Right renal pelvis (tissue), 4 donors: ENCODE results near the gene SLC16A13. TPM values are rescaled to one million over a fixed set of nuclear protein-coding genes. Genes with fewer than 3 reads are reported as not detected.
A peak's percentile ranks its signal among the peaks of the same experiment; 100 is the strongest.
"Not testable (repeated sequence)": the region's sequence is repeated elsewhere in the genome, so short reads cannot be mapped to it uniquely, and the experiment has no call there.

Experiments
- DNase-seq, 4 donors: peaks; one replicate each; pipeline ENCODE4 v3.0.0-alpha.2; 2013; ENCODE audit warnings: low read depth in 4 of 4, low spot score in 3 of 4, missing footprints in 1 of 4
- polyA plus RNA-seq, 4 donors: library from polyadenylated mRNA; unstranded; fragments of 120-200 nt; gene quantifications; one replicate each; pipeline ENCODE4 v1.2.1, GENCODE V29; 2013; ENCODE audit not compliant: insufficient read length in 4 of 4

SLC16A13 gene
- polyA plus RNA-seq, 4 donors: 2.7 to 4.8 (median 3.9) TPM

- DNase-seq: no peak
Observed at GRCh38 chr17:7027335-7027734, 8.5 kb upstream of the SLC16A13 start.

- DNase-seq: no peak
Observed at GRCh38 chr17:7029096-7029495, 6.7 kb upstream of the SLC16A13 start.

DNA sequence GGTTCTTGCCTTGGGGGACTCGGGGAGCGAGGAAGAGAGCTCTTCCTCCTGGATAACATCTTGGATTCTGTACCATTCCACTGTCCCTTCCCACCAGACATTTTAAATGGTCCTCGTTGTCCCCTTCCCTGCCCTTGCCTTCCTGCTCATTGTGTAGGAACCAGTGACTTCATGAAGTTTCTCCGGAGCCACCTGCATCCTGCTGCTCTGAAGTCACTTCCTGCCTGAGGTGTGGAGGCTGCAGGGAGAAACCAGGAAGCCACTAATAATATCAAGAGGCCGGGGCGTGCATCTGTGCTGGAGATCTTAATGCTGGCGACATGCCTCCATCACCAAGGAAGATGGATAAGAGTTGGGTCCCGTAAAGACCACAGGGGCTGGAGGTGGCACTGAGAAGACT lies 6.2 kb upstream of the SLC16A13 start:
- DNase-seq: no peak

DNA sequence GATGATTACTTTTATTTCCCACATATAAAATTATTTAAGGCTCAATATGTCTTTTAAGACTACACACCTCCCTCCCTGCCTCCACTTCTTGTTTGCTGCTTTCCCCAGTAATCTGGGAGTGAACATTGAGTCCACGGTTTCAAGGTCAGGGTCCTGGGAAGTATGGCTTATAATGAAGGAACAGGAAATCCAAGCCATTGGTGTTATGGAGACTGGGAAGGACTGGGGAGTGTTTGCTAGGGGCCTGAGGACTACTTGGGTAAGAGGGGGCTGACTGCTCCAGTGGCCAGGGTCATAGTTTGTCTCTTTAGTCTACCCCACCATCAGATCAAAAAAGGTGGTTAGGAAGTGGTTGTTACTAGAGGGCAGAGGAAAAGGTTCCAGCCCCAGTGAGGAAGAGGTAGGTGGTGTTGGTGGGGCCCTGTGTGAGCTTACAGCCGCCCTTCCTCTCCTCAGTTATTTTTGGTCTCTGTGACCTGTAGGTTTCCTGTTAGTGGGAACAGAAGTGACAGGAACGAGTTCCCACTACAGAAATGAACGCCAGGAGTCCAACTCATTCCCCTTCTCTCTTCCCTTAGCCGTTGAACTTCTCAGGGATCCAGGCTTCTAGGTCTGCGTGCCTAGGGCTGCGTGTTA lies 742 bp upstream of the SLC16A13 start:
- no peak for DNase-seq

DNA sequence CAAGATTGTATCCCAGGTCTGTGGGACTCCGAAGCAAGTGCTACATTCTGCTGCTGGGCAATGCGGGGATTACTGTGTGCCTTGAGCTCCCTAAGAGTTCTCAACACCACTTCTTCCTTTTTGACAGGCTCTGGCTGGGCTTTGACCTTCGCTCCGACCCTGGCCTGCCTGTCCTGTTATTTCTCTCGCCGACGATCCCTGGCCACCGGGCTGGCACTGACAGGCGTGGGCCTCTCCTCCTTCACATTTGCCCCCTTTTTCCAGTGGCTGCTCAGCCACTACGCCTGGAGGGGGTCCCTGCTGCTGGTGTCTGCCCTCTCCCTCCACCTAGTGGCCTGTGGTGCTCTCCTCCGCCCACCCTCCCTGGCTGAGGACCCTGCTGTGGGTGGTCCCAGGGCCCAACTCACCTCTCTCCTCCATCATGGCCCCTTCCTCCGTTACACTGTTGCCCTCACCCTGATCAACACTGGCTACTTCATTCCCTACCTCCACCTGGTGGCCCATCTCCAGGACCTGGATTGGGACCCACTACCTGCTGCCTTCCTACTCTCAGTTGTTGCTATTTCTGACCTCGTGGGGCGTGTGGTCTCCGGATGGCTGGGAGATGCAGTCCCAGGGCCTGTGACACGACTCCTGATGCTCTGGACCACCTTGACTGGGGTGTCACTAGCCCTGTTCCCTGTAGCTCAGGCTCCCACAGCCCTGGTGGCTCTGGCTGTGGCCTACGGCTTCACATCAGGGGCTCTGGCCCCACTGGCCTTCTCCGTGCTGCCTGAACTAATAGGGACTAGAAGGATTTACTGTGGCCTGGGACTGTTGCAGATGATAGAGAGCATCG lies 2.4 kb downstream of the SLC16A13 start:
- DNase-seq: no peak

- no peak for DNase-seq
Observed at GRCh38 chr17:7039832-7040231, 4.0 kb downstream of the SLC16A13 start.

DNA sequence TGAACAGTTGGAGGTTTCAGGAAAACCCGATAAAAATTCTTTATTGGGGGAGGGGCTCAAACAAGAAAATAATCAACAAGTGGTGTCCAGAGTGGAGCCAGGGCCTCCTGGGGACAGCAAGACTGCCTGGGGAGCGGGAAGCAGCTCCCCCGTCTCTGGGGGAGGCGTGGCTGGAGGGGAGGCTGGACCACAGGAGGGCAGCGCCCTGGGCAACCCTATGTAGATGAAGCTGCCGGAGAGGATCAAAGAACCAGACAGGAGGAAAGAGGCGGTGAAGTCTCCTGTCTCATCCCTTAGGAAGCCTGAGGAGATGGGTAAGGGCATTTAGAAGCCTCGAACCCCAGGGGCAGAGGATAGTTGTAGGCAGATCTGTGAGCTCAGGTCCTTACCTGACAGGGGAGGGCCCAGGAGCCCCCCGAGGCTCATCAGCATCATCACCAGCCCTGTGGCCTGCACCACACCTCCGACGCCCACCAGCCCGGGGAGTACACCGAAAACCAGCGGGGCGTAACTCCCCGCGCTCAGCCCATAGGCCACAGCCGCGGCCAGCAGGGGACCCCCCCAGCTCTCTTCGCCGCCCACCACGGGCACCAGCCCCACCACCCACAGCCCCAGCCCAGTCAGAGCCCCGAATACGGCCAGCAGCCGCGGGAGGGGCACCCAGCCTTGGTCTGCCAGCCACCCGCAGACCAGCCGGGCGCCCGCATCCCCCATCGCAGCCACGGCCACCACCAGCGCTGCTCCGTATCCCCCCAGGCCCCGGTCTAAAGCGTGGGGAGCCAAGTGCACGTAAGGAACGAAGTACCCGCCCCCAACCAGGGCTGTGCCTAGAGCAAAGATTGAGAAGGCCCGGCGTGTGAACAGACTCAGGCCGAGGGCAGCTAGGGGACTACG lies 6.0 kb downstream of the SLC16A13 start:
- DNase-seq: no peak

GRCh38 chr17:7042501-7043181 lies 6.8 kb downstream of the SLC16A13 start:
- no peak for DNase-seq

DNA sequence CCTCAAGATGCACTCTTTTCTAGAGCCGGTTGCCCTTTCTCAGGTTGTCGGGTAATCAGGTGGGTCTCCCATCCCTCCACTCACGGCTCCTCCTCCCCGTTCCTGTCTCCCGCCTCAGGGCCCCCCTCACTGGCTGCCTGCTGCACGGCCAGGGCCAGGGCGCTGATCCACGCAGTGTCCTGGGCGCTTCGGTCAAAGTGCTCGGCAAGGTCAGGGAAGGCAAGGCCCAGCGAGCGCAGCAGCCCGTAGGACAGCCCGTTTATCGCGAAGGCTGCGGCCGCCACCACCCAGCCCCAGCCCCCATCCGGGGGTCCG lies 7.3 kb downstream of the SLC16A13 start:
- DNase-seq: no peak

GRCh38 chr17:7043497-7044198 lies 7.8 kb downstream of the SLC16A13 start, which contains the start of gene SLC16A11:
SLC16A11 (minus strand) TSS chr17:7044092; CDS start chr17:7043513, 579 bp downstream.
- DNase-seq: no peak

- DNase-seq: peak in 2 of 4 donors; percentile 76
Observed at GRCh38 chr17:7045492-7046126, 9.8 kb downstream of the SLC16A13 start.

DNA sequence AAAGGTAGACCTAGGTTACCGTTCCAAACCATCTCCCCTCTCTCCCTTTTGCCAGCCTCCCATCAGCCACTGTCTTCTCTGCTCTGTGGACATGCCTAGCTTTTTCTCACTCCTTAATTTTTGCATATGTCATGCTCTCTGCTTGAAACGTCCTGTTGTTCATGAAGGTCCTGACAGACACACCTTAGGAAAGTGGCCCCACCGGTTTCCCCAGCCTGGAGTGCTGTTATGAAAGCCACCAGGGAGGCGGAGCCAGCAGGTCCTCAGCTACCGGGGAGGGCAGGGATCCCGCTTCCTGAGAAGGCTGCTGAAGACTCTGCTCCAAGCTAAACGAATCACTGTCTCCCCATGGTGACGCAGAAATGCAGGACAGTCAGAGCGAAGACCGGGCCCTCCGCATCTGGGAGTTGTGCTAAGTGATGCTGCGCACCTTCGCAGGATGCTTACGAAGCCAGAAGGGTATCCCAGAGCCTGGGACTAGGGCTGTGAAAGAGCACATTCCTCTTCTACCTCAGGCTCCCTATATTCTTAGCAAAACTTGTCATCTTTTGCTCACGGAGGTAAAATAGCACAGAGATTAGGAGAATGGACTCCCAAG lies 10.4 kb downstream of the SLC16A13 start:
- DNase-seq: no peak

- DNase-seq: not testable (repeated sequence)
Observed at GRCh38 chr17:7046725-7047397, 11.0 kb downstream of the SLC16A13 start.

DNA sequence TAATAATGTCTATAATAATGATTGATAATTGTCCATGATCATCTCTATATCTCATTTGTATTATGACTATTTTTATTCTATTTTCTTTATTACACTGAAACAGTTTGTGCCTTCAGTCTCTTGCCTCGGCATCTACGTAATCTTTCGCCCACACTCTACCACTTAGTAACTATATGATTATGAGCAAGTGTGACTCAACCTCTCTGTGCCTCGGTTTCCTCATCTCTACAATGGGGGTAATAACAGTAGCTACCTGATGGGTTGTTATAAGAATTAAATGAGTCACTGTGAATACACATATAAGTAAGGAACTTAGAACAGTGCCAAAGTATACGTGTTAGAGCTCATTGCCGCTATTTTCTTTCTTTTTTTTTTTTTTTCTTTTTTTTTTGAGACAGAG lies 11.8 kb downstream of the SLC16A13 start:
- no peak for DNase-seq

DNA sequence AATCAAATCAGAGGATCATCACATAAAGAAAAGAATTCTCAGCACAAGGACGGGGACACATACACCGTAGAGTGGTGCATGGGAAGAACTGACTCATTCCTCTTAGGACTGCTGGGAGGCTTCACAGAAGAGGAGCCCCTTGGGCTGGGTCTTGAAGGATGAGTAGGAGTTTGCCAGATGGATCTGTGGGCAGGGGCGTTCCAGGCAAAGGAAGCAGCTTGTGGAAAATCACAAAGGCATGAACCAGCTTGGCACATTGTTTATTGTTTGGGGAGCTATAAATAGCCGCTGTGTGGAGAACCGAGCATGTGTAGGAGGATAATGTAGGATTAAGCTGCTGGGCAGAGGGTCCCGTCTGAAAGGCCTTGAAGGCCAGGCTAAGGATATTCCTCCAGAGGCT lies 13.2 kb downstream of the SLC16A13 start:
- no peak for DNase-seq

- DNase-seq: not testable (repeated sequence)
Observed at GRCh38 chr17:7050583-7050982, 14.8 kb downstream of the SLC16A13 start.

- DNase-seq: no peak
Observed at GRCh38 chr17:7056386-7056785, 20.6 kb downstream of the SLC16A13 start.

DNA sequence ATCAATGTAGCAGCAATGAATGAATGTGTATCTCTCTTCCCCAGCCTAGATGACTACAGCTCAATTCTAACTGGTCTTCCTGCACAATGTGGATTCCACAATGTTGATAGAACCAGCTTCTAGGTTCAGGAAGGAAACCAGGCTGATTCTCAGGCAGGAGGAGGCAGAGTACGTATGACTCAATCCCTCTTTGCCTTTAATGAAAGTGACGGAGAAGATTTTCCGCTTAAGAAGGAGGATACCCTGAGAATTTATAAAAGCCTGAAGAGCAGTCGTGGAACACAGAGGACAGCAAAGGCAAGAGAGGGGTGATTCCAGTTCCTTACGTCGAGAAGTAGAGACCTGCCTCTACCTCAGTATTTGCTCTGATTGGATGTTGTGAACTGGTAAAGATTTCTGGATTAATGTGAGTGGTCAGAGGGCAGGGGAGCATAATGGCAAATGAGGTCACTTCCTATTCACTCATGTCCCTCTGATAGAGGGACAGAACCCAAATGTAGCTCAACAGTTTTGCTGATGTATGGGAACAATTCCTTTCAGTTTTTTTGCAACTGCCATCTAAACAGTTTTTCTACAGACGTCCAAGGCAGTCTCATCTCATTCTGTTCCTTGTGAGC lies 23.1 kb downstream of the SLC16A13 start:
- DNase-seq: no peak
